Activated gamma-delta T cell (primary cell): Measurements from ENCODE around the gene PTPRE.

Experiments used
- DNase-seq: peaks from one replicate; lab custom pipeline; 2025; lab: John Stamatoyannopoulos, UW

PTPRE gene

GRCh38 chr10:128000471-128001362 is 93.8 kb downstream of the PTPRE start:
- DNase-seq, result no peak

GRCh38 chr10:128001363-128001745 is 94.5 kb downstream of the PTPRE start:
- DNase-seq, result no peak

GRCh38 chr10:128001849-128002248 is 94.9 kb downstream of the PTPRE start:
- DNase-seq, result no peak

- no peak for DNase-seq
These were observed 96.6 kb downstream of the PTPRE start for GRCh38 chr10:128003521-128003920.

- DNase-seq, result no peak
These were observed 99.0 kb downstream of the PTPRE start for GRCh38 chr10:128005858-128006257.

GRCh38 chr10:128007056-128007455 is 100.2 kb downstream of the PTPRE start:
- no peak for DNase-seq

GRCh38 chr10:128007971-128008370 is 101.1 kb downstream of the PTPRE start:
- DNase-seq, result no peak

GRCh38 chr10:128008521-128009250 is 101.8 kb downstream of the PTPRE start:
- DNase-seq, result no peak

GRCh38 chr10:128009372-128010126 is 102.6 kb downstream of the PTPRE start:
- DNase-seq, result no peak

- peak; percentile 53 for DNase-seq
These were observed 104.4 kb downstream of the PTPRE start for GRCh38 chr10:128011059-128011979.

GRCh38 chr10:128013626-128014025 is 106.7 kb downstream of the PTPRE start:
- no peak for DNase-seq

GRCh38 chr10:128014236-128014635 is 107.3 kb downstream of the PTPRE start:
- no peak for DNase-seq

GRCh38 chr10:128016423-128017060 is 109.6 kb downstream of the PTPRE start:
- DNase-seq, result no peak

GRCh38 chr10:128017822-128018221 is 110.9 kb downstream of the PTPRE start:
- no peak for DNase-seq

- DNase-seq, result no peak
These were observed 111.3 kb downstream of the PTPRE start for GRCh38 chr10:128018236-128018635.

GRCh38 chr10:128018691-128019090 is 111.8 kb downstream of the PTPRE start:
- DNase-seq, result no peak

GRCh38 chr10:128022261-128023196 is 115.6 kb downstream of the PTPRE start:
- DNase-seq, result no peak

GRCh38 chr10:128024426-128024825 is 117.5 kb downstream of the PTPRE start:
- DNase-seq, result no peak

GRCh38 chr10:128025437-128025836 is 118.5 kb downstream of the PTPRE start:
- DNase-seq, result no peak

GRCh38 chr10:128025951-128026350 is 119.0 kb downstream of the PTPRE start:
- no peak for DNase-seq
